Measurements from ENCODE around the gene CACNA1H. TPM values are rescaled to one million over a fixed set of nuclear protein-coding genes. Genes with fewer than 3 reads are reported as not detected.

Gene CACNA1H
- total and polyA plus RNA-seq, 2 of the 4 experiments (the other 2 are of a cell fraction) = 1.6 to 5.8 TPM

GRCh38 chr16:1212616-1213194 is 59.8 kb downstream of the CACNA1H start:
- H2AK5ac ChIP-seq (ENCODE audit: low read depth, low read length) = no peak overlapping the region
- H4K91ac ChIP-seq (ENCODE audit: insufficient read depth, low read depth, low read length) = no peak overlapping the region
- no peak overlapping the region for H3K4me3 ChIP-seq (ENCODE audit: insufficient read depth, low read depth, low read length)
- no peaks in the 10 kb centered on the region for H4K20me1 ChIP-seq (ENCODE audit: insufficient read depth, low read length)
- H2BK5ac ChIP-seq (ENCODE audit: low read depth, low read length, poor library complexity, severe bottlenecking) = no peak overlapping the region
- in situ Hi-C loops (cut with MboI; ENCODE audit: low sequenced_read_pairs) = loop anchor here (25.0 kb wide), 1 partner anchor 400 kb away; the partner anchor contains the start of gene GNG13
- TF ChIP-seq SMC3 (IDR thresholded peaks at IDR 0.05; ENCODE audit: low read depth, low read length) (no peak), NFE2L2 (IDR thresholded peaks at IDR 0.05; ENCODE audit: low read depth, low read length) (no peak)
- WGBS, 2 experiments (ENCODE audit: extremely low coverage in 2 of 2, insufficient read length in 1 of 2) = 95% methylated on average over 30 of the region's 40 CpGs; no CpG with 5 or more reads in 1 of the 2 experiments
- H4K5ac ChIP-seq (ENCODE audit: low read depth, low read length) = no peak overlapping the region
- H3K9ac ChIP-seq (ENCODE audit: low read depth, low read length) = no peak overlapping the region
- no peak overlapping the region for H3K27ac ChIP-seq (ENCODE audit: insufficient read depth, low read length)
- H3K27me3 ChIP-seq (ENCODE audit: control insufficient read depth, insufficient read depth, low read length) = no peaks in the 10 kb centered on the region
- intact Hi-C loops (cut with micrococcal nuclease) = no loop called here
- no peak overlapping the region for H3K23ac ChIP-seq (ENCODE audit: low read depth, low read length)
- no peak overlapping the region for H3K18ac ChIP-seq (ENCODE audit: low read depth, low read length)
- H2BK120ac ChIP-seq (ENCODE audit: low read depth, low read length) = no peak overlapping the region
- no peak overlapping the region for H3K56ac ChIP-seq (ENCODE audit: extremely low read depth, insufficient read depth, low read length)
- no peak overlapping the region for H3K14ac ChIP-seq (replicated peaks; ENCODE audit: low read depth, low read length)
- dilution Hi-C loops (cut with HindIII; ENCODE audit: low sequenced_read_pairs, unreplicated experiment) = no loop called here
- ChIA-PET POLR2A (ENCODE audit: unreplicated experiment) (no interaction called here), CTCF (no interaction called here)
- H3K4me1 ChIP-seq (ENCODE audit: control insufficient read depth, insufficient read depth, low read length) = no peaks in the 10 kb centered on the region
- no peak overlapping the region for H2AK9ac ChIP-seq (replicated peaks; ENCODE audit: low read depth, low read length, poor library complexity)
- H3K79me1 ChIP-seq (ENCODE audit: low read depth in 1 of 2, low read length in 2 of 2) = no peaks in the 10 kb centered on the region
- no peak overlapping the region for H4K8ac ChIP-seq (ENCODE audit: low read depth in 2 of 2, low read length in 2 of 2)
- no peak overlapping the region for H3K4ac ChIP-seq (ENCODE audit: low read depth, low read length)
- no peaks in the 10 kb centered on the region for H3K9me1 ChIP-seq (ENCODE audit: insufficient read depth, low read length)
- H3K9me3 ChIP-seq (ENCODE audit: control insufficient read depth, insufficient read depth, low read length) = no peaks in the 10 kb centered on the region
- ATAC-seq (ENCODE audit: low read depth) (no peak), DNase-seq (no peak)
- no peak overlapping the region for H2BK15ac ChIP-seq (ENCODE audit: low read depth, low read length)
- BruUV-seq (replicated peaks) = no TSS peak
- peaks cover 4% of the 10 kb centered on the region; the same call in 1 of the 2 replicates for H3K36me3 ChIP-seq (ENCODE audit: control insufficient read depth, insufficient read depth, low read length)
- H3K4me2 ChIP-seq (ENCODE audit: low read depth, low read length) = no peak overlapping the region
- H2AFZ ChIP-seq (replicated peaks; ENCODE audit: low read length, poor library complexity) = no peak overlapping the region
- no peak overlapping the region for H2BK20ac ChIP-seq (ENCODE audit: low read depth, low read length)
